ENCODE measurements around the gene LETM1.

LETM1 gene

DNA sequence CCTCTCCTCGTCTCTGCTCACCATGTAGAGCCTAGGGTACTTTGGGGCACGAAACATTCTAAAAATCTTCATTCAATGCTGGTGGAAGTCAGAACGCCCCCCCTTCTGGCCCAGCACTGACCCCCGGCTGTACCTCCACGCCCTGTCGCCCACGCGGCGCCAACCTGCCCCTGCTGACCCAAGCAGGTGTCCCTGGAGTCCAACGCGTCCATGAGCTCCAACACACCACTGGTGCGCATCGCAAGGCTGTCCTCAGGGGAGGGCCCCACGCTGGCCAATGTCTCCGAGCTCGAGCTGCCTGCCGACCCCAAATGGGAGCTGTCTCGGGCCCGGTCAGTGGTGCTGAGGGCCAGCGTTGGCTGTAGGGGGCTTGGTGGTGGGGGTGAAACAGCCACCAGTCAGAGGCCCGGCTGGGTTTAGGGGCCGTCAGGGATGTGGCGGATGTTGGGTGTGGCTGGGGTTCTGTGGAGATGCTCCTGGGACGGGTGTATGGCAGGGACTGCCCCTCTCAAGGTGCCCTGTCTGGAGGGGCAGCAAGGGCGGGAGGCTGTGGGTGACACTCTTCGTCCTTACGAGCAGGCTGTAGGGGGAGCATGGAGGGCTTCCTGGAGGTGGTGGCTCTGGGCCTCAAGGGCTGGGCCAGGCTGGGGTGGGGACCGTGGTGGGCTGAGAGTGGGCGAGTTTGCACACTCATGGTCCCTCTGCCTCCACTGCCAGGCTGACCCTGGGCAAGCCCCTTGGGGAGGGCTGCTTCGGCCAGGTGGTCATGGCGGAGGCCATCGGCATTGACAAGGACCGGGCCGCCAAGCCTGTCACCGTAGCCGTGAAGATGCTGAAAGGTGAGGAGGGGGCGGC is 51.1 kb downstream of the LETM1 start:
- DNase-seq: no peak

DNA sequence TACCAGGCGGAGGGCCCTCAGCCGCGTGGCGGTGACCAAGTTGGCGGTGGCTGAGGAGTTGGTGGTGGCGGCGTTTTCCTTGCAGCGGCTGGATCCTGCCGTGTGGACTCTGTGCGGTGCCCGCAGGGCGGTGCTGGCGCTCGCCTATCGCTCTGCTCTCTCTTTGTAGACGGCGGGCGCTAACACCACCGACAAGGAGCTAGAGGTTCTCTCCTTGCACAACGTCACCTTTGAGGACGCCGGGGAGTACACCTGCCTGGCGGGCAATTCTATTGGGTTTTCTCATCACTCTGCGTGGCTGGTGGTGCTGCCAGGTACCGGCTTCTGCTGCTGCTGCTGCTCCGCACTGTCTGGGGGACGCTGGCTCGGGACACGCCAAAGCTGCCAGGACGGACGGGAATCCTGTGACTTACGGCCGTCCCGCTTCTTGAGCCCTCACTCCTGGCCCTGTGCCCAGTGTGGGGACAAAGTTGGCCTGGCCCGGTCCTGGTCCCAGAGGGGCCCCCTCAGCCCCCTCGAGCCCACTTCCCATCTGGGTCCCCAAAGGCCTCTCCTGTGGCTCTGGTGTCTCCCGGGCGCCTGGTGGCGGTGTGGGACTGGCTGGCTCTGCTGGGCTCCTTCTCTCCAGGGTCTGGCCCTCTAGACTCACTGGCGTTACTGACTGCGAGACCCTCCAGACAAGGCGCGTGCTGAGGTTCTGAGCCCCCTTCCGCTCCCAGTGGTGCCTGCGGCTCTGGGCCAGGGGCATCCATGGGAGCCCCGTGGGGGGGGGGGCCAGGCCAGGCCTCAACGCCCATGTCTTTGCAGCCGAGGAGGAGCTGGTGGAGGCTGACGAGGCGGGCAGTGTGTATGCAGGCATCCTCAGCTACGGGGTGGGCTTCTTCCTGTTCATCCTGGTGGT is 52.2 kb downstream of the LETM1 start:
- no peak for DNase-seq

DNA sequence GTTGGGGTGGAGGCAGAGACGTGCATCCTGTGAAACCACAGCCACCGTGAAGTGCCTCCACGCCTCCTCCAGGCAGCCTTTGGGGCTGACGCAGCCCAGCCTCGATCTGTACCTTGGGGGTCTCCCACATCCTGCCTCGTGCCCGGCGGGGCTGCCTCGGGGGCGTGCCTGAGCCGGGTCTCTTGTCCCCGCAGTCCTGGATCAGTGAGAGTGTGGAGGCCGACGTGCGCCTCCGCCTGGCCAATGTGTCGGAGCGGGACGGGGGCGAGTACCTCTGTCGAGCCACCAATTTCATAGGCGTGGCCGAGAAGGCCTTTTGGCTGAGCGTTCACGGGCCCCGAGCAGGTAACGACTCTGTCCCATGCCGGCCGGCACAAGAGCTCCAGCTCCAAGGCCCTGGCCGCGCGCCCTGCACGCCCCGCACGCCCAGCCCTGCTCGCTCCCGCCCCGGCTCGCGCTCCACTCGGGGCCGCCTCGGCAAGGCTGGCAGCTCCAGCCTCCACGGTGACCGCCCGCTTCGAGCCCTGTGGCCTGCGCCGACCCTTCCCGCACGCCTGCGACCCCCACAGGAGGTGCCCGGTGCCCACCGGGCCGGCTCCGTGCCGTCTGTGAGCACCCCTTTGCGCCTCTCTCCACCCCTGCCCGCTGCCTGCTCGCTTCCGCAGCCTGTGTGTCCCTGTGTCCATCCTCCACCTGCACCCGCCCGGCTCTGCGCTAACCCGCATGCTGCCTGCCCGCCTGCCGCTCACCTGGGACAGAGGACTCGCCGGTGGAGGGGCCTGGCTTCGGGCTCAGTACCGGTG is 53.0 kb downstream of the LETM1 start:
- DNase-seq: no peak

DNA sequence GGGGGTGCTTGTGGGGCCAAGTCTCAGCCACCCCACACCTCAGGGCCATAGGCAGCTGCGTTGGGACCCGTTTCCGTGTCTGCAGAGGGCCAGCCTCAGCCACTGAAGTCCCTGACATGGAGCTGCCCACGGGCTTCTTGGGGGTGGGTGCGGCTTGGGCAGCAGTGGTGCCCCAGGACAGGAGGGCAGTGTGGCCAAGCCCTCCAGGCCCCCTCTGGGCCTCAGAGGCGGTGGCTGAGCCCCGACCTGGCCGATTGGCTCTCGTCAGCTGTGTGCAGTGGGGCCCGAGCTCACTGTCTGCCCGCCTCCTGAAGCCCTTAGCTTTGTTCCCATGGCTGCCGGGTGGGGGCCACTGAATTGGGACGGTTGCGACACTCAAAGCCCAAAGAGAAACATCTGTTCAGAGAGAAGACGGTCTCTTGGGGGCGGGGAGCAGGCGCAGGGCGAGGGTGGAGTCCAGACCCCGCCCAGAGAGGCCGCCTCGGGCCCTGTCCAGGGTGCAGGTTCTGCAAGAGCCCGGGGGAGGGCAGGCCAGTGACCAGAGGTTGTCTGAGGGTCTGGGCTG is 53.7 kb downstream of the LETM1 start:
- no peak for DNase-seq

DNA sequence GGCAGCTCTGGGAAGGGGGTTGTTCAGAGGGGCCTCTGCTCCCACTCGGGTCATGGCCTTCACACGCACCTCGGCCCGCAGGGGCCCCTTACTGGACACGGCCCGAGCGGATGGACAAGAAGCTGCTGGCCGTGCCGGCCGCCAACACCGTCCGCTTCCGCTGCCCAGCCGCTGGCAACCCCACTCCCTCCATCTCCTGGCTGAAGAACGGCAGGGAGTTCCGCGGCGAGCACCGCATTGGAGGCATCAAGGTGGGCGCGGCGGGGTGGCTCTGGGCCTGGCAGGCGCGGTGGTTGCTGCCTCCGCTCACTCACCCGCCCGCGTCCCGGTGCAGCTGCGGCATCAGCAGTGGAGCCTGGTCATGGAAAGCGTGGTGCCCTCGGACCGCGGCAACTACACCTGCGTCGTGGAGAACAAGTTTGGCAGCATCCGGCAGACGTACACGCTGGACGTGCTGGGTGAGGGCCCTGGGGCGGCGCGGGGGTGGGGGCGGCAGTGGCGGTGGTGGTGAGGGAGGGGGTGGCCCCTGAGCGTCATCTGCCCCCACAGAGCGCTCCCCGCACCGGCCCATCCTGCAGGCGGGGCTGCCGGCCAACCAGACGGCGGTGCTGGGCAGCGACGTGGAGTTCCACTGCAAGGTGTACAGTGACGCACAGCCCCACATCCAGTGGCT is 54.5 kb downstream of the LETM1 start:
- DNase-seq: no peak

DNA sequence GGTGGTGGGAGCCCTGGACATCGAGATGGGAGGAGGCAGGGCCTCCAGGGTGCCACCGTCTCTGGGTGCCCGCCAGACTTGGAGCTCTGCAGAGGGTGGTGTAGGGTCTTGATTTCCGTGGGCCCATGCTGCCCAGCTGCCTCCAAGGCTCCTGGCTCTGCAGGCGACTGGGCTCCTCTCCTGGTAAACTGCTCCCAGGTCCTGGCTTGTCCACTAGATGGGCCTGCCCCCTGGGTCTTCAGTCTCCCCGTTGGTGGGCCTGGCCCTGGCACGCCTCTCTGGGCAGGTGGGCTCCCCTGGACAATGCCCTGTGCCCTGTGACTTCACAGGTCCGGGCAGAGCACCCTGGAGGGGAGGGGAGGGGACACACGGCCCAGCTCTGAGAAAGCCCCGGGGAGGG is 55.2 kb downstream of the LETM1 start:
- DNase-seq: no peak

DNA sequence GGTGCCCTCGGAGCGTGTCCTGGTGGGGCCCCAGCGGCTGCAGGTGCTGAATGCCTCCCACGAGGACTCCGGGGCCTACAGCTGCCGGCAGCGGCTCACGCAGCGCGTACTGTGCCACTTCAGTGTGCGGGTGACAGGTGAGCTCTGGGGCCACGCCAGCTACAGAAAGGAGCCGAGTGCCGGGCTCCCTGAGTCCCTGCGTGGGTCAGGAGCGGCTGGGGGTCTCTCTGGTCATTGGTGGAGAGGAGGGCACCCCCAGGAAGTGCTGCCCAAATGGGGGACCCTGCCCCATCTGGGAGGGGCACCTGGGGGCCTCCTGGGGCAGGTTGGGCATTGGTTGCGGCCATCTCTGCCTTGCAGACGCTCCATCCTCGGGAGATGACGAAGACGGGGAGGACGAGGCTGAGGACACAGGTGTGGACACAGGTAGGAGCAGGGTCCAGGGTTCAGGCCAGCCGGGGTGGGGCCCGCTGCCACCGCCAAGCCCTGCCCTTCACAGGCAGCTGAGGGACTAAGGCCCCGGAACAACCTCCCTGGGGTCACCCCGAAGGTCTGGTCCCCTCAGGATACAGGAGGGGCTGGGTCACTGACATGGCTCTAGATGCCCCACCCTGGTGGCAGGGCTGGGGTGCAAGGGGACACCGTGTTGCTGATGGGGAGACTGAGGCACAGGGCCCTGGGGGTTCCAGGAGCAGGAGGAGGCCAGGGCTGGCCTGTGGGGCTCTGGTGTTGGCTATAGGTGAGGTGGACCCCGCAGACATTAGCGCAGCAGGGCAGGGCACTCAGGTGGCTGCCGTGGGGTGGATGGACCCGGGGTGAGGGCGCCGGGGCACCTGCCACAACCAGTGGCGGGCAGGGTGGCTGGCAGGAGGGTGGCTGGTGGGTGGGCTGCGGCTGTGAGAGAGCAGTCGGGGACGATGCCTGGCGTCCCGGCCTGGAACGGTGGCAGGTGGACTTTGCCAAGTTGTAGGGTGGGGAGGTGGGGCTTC is 56.3 kb downstream of the LETM1 start:
- no peak for DNase-seq

DNA sequence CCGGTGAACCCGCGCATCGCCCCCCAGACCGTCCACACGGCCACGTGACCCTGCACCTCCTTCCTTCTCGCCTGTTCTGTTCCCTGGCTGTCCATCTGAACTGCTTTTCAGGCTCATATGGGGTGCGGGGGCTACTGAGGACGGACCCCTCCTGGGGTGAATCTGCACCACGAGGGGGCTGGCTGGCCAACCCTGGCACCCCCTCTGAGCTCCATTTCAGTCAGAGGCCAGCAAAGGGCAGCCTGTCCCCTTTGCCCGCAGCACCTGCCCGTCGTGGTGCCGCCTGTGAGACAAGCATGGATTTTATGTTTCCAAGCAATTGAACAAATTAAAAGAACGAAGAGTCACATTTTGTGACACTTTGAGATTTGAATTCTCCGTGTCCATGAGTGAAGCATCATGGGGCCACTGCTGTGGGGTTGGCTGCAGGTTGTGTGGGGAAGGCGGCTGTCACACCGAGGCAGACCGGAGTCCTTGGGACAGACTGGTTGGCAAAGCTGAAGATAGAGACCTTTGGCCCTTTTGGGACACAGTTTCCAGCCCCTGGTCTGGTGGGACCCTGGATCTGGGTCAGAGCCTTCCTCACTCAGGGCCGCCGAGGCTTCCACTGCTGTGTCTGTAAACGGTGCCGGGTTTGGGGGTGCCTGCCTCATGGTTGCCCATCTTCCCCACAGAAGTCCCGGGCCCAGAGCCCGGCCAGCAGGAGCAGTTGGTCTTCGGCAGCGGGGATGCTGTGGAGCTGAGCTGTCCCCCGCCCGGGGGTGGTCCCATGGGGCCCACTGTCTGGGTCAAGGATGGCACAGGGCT is 57.2 kb downstream of the LETM1 start:
- no peak for DNase-seq

DNA sequence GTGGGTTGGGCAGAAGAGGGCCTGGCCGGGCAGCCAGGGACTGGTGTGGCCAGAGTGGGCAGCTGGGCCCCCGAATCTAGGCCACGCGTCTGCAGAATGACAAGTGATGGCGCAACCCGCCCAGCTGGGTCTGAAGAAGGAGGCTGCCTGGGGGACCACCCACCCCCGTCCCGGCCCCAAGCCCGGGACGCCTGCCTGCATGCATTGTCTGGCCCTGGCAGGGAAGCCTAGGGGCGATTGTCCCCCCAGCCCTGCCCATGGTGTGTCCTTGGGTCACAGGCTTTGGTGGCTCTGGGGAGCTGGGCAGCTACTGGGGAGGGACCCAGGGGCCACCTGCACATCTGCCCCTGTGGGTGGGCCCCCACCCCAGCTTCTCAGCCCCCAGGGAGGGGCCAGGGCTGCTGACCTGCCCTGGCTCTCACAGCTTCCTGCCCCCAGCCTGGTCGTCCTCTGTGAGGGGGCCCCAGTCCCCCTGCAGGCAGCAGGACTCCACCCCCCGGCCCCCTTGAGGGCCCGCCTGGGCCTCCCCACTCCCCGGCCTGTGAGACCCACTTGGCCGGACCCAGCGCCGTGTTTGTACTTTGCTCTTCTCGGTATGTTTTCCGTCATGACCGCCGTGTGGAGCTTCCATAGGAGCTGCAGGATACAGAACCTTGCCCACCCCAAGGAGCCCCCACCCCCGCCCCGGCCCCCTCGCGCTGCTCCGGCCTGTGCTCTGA is 57.9 kb downstream of the LETM1 start:
- DNase-seq: no peak

DNA sequence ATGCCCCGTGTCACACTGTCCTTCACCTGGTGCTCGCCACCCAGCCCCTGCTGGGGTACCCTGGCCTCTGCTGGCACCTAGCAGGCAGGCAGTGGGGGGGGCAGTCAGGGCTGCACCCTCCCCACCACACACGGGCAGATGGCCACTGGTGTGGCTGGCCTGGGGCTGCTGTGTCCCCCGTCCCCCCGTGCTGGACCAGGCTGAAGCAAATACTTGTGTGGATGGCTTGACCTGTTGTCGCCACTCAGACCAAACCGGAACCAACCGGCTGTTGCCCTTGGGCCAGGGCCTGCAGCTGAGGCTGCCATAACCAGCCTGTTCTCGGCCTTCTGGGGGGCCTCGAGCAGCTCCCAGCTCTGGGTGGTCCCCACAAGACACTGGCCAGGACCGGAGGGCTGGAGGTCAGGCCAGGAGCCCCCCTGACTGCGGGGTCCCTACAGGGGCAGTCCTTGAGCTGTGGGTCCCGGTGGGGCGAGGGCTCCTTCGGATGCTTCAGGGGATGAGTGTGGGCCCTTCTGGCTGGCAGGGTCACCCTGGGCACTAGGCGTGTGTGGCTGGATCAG is 58.6 kb downstream of the LETM1 start:
- DNase-seq: no peak

DNA sequence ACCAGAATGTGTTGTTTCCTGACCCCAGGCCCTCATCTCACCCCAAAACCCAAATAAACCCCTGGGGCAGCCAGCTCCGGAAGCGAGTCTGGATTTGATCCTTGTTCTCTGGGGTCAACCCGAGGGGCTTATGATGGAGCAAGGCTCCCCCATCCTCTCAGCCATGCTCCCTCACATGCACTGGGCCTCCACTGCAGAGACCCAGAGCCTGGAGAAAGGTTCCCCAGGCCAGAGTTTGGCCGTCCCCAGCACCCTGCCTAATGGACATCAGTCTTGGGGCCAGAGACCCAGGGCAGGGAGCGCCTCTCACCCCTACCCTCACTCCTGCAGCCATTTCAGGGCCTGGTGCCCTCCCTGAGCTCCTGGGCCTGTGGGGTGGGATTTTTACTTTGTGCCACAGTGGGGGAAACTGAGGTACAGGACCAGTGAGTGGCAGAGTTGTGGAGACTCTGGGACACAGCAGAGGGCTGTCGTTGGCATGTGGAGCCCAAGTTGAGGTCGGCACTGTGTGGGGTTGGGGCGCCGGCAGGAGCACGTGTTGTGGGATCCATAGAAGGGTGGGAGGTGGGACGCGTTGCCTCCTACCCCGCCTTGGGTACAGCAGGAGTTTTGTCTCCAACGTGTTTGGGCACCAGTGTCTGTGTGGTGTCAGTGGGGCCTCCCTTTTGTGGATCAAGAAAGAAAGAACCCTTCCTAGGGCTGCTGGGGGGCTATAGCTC is 59.3 kb downstream of the LETM1 start:
- DNase-seq: no peak

DNA sequence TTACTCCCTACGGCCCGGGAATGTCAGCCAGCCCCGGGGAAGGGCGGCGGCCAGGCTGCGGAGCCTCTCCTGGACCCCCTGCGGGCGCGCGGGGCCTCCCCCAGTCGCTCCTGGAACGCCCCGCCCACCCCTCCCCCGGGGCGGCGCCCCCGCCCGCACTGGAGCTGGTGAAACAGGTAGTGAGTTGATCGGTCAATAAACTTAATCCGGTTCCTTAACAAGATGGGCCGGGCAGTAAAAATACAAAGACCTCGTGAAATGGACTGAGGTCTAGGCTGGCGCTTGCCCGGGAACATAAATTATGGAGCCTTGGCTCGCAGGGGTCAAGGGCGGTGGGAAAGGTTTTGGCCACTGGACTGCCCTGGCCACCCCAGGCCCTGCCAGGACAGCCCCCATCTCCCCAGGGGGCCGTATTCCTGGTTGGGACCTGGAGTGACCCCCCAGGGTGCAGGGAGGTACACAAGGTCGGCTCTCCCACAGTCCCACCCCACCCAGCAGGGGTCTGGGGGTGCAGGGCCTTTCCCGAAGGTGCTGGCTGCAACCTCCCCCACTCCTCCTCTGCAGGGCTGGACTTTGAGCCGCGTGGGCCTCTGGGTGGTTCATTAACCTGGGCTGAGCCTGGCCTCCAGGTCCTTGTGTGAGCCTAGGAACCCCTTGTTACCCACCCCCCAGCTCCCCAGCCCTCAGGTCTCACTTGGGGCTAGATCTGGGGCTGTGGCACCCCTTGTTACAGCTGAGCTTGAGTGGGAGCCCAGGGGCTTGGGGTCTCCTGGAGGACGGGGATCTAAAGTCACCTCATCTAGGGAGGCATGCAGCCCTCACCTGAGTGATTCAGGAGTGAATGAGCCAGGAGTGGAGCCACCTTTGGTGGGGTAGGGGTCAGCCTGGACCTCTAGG is 60.4 kb downstream of the LETM1 start:
- no peak for DNase-seq

DNA sequence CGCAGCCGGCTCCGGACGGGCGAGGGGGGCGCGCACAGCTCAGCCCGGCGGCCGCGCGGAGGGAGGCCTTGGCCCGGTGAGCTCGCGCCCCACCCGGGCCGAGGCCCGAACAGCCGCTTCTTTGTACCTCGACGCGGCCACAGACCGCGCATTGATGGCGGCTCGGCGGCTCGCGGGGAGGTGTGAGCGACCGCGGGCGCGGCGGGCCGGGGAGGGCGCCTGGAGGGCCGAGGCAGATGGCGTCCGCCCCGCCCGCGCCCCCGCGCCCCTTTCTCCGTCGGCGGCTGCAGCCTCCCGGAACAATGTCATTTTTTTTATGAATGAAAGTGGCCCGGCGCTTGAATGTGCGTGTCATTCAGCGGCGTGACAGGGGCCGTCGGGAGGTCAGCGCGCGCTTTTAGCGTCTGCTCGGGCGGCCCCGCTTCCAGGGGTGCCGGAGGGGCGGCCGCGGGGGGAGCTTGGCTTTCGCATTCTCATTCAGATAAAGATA is 61.1 kb downstream of the LETM1 start:
- DNase-seq: no peak

DNA sequence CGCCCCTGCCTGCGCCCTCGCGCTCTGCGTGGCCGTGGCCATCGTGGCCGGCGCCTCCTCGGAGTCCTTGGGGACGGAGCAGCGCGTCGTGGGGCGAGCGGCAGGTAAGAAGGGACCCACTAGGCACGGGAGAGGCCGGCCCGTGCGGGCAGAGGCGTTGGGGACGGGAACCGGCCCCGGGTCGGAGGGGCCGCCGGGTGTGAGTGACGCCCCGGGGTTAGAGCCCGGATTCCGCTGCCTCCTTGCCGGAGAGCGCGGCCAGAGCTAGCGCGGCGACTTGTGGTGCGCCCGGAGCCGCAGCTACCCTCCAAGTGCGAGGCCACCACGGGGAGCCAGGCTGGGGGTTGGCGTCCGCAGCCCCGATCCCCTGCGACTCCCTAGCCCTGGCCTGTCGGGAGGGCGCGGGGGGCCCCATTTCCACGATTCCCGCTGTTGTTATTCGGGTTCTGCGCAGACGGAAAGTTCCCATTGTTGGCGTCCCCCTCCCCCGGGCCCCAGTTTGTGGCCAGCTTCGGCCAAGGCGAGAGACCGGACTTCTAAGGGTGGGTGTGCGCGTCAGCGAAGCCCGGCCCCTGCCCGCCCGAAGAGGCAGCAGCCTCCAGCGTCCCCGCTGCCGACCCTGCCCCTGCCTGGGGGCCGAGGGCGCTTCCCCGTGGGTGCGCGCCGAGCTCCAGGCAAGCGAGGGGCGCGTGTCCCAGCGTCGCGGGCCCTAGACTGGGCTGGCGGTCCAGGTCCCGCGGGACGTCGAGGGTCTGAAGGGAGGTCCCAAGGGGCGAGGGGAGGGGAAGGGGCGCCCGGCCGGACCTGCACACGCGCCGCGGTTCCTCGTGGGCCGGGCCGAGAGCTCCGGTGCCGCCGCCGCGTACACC is 61.8 kb downstream of the LETM1 start:
- no peak for DNase-seq

DNA sequence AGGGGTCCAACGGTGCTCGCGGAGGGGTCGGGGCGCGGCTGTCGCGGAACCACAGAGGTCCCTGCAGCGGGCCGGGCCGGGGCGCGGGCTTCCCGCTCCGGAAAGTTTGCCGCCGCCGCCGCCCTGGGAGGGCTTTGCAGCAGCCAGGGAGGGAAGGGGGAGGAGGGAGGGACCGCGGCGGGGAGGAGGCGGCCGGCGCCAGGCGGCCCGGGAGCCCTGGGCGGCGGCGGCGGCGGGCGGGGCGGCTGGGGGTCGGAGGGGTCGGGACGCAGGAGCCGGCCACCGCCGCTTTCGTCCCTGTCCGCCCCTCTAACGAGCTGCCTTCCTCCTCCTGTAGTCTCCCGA is 62.5 kb downstream of the LETM1 start:
- DNase-seq: no peak

DNA sequence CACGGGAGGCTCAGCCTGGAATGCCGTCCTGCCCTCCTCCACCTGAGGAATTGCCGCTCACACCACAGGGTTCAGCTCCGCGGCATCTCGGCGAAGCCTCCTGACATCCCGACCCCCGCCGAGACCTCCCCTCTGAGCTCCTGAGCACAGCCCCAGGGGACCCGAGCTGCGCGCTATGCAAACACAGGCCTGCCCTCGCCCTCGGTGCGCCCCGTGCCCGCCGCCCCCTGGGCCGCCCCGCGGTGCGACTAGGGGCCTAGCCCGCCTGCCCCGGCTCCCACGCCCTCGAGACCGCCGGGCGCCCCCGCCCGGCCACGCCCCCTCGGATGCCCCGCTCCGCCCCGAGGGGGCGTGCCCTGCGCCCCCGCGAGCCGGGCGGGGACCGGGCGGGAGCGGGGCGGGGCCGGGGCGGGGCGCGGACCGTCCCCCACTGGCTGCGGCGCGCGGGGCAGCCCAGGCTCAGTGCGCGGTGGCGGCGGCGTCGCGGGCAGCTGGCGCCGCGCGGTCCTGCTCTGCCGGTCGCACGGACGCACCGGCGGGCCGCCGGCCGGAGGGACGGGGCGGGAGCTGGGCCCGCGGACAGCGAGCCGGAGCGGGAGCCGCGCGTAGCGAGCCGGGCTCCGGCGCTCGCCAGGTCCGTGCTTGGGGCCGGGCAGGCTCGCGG is 63.0 kb downstream of the LETM1 start, which contains the start of gene FGFR3:
Gene FGFR3, plus strand, starts transcription at position 462 of the 664 bp plus-strand sequence. CDS start 642 bp downstream, outside the sequence.
- DNase-seq: no peak
